SKM-1 (cell line): ENCODE data around the gene BBX.
"Not testable (repeated sequence)": the region's sequence is repeated elsewhere in the genome, so short reads cannot be mapped to it uniquely, and the experiment has no call there.

Experiments
- DNase-seq: peaks from one replicate; lab custom pipeline; 2025; ENCODE audit not compliant: unreplicated experiment; lab: John Stamatoyannopoulos, UW

The BBX gene

GRCh38 chr3:107833722-107834416 is 311.1 kb downstream of the BBX start:
- DNase-seq, result no peak

- not testable (repeated sequence) for DNase-seq
These were observed 312.2 kb downstream of the BBX start for GRCh38 chr3:107835001-107835400.

DNA sequence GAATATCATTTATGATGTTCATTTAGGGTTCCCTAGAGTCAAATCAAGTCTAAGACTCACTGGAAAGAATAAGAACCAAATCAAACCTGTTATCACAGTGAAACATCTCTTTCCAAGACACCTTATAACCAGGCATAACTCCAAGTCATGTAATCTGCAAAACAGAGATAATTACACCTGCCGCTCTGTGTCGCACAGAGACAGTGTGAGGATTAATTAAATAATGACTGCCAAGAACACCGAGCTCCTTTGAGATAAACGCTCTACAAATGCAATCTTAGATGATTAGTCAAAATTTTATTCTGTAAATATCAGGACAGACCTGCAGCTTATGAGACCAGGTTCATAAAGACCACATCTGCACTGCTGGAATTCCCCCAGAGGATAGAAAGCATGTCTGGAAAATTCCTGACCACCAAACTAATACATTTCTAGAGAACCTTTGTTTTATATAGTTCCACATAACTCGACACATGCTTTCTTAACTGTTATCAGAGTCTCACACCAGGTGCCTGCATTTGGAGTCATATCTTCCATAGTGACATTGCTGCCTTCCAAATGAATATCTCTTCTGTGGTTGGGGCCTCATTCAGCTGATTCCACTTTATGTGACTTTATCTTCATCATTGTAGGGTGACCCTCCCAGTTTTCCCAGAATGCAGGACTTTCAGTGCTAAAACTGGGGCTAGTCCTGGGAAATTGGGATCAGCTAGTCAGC is 315.3 kb downstream of the BBX start:
- no peak for DNase-seq

DNA sequence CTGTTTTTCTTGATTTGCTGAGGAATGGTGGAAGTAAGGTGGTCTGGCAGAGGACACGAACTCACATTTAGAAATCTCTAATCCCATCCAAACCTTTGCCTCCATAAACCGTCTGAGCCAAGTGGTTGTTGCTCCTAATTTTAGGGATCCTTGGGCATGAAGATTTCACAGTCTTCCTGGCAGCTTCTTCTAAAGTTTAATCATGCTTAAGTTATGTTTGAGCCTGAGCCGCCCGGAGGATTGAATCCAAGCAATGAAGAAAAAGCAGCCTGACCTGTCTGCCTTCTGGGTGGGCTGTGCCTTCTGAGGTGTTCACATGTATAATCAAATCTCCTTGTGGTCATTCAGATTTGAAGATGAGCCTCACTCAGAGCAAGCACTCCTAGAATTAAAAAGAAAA is 319.1 kb downstream of the BBX start:
- DNase-seq, result no peak

DNA sequence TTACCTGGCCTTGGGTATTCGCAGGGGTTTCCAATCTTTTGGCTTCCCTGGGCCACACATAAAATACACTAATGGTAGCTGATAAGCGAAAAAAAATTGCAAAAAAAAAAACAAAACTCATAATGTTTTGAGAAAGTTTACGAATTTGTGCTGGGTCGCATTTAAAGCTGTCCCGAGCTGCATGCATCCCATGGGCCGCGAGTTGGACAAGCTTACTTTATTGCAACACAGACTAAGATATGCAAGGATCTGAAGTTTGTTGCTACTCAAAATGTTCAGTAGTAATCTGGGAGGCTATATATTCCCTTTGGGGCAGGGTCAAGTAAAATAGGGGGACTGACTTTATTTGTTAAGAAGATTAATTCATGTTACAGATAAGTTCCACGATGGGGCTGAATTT is 320.2 kb downstream of the BBX start:
- DNase-seq, result no peak

- no peak for DNase-seq
These were observed 322.9 kb downstream of the BBX start for GRCh38 chr3:107845380-107846278.

GRCh38 chr3:107846279-107846852 is 323.6 kb downstream of the BBX start:
- DNase-seq, result peak; percentile 14

- DNase-seq, result no peak
These were observed 325.0 kb downstream of the BBX start for GRCh38 chr3:107847791-107848190.

GRCh38 chr3:107848351-107848915 is 325.7 kb downstream of the BBX start:
- no peak for DNase-seq

DNA sequence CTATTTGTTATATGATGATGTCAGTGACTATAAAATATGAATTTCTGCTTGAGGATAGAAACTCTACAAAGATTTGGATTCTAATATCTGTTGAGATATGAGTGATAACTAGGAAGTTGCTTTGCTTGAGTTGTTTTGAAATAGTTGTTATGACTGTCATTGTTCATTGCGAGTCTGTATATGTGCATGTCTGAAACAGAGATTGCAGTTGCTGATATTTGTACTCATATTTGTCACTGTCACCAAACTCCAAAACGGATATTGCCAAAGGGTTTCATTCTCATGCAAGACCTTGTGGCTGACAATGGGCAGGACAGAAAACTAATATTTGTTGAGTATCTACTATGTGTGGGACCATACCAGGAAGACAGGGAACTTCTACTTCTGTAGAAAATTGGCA is 327.9 kb downstream of the BBX start:
- no peak for DNase-seq

DNA sequence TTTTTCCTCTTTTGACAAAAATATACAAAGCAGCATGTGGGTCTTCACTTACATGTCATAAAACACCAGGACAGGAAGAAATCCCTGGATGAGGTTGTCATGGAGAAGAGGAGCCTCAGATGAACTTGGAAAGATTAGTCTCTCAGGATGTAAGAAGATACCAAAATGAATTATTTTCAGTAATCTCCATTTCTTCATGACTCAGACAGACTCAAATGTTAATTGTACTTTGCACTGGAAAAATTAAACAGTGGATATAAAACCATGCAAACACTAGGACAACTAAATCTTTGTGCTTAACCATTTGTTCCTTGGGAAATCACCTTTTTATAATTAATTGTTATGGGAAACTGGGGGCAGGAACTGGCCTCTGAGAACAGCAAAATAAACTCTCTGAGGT is 331.1 kb downstream of the BBX start:
- DNase-seq, result no peak

- no peak for DNase-seq
These were observed 332.0 kb downstream of the BBX start for GRCh38 chr3:107854733-107855132.

DNA sequence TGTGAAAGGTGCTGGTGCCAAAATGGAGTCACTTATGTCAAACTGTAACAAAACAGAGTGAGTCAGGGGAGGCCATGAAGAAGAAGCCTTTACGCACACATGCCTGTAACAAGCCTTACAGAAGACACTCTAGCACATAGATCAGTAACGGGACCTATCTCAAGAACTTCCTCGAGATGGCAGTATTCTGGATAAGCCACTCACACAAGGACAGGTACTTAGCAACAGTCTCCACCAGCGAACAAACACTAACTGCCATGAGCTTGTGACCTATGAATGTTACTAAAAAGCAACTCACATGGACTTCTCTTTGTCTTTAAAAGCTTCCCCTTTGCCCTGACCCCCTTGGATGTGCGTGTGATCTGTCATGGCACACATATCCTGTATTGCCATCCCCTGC is 332.9 kb downstream of the BBX start:
- no peak for DNase-seq

GRCh38 chr3:107857854-107858253 is 335.1 kb downstream of the BBX start:
- no peak for DNase-seq

GRCh38 chr3:107858876-107859275 is 336.1 kb downstream of the BBX start:
- DNase-seq, result no peak
